ENCODE measurements around the gene HMGB1.
"Not testable (repeated sequence)": the region's sequence is repeated elsewhere in the genome, so short reads cannot be mapped to it uniquely, and the experiment has no call there.

HMGB1 gene

GRCh38 chr13:30465343-30465592, 468 bp downstream of the HMGB1 start:
- DNase-seq: no peak

DNA sequence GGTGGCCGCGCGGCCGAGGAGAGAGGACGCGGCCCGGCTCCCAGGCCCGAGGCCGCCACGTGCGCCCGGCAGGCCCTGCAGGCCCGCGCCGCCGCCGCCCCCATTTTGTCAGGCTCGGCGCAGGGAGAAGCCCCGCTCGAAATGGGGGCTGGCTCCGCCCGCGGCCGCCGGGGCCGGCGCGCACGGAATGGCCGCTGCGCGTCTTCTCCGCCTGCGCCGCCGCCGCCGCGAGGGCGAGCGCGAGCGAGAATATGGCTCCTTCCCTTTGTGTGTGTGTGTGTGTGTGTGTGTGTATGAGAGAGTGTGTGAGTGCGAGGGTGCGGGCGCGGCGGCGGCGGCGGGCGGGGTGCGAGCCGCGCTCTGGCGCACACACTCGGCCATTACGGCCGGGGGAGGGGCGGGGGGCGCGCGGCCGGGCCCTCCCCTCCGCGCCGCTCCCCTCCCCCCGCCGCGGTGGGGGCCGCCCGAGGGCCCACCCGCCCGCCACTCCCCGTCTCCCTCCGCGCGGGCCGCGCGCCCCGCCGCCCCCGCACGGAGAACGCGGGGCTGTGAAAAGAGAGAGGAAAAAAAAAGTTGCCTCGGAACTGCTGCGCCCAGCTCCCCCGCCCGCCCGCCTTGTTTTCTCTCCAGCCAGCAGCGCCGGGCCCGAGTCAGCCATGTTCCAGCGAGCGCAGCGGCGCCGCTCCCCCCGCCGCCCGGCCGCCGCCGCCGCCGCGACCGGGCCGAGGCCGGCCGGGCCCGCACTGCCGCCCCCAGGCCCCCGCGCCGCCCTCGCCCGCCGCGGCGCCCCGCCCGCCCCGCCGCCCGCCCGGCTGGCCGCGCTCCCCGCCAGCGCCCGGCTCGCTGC, 1.0 kb downstream of the HMGB1 start:
- peak; percentile 31 for DNase-seq

- DNase-seq: no peak
These were observed 1.8 kb downstream of the HMGB1 start for GRCh38 chr13:30463787-30464495.

DNA sequence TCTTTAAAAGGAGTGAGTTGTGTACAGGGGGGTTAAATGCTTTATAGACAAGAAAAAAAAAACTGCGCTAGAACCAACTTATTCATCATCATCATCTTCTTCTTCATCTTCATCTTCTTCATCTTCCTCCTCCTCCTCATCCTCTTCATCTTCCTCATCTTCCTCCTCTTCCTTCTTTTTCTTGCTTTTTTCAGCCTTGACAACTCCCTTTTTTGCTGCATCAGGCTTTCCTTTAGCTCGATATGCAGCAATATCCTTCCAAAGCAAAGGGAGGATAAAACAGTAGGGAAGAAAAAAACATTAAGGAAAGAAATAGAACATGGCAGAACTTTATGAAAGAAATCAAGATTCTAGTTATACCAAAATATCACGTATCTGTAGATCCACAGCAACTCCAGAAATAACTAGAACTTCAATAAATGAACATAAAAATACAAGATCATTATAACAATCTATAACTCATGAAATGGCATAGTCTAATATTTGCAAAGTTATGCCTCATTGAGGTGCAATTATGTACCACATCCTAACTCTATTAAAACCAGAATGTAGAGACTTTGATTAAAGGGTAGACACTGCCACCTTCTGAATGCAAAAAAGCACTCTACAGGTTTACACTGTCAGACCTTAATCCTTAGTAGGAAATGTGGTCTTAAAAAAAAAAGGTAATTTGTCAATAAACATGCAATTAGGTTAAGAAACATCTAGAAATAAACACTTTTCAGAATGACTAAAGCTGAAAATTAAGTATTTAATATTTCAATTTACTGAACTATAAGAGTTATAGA, 4.3 kb downstream of the HMGB1 start:
- not testable (repeated sequence) for DNase-seq

DNA sequence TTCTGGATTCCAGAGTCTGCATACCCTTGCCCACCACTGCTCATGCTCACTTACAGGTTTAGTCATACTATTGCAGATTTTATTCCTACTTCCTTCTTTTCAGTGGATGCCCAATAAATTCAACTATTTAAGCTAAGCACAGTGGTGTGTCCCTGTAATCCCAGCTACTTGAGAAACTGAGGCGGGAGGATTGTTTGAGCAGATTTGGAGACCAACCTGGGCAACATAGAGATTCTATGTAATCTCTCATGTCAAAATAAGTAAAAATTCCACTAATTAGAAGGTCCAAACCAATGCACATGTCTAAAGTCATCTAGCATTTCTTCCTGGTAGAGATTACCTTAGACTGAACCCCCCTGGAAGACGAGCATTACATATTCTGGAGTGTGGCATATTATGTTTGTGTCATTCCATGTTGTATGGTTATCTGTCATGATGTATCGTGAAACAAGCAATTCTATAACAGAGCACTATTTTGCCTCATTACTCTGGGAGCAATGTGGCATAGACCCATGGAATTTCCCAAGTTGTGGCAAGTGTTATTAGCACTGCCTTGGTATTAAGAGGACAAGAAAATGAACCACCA, 8.3 kb downstream of the HMGB1 start:
- no peak for DNase-seq

GRCh38 chr13:30456290-30456689, 9.4 kb downstream of the HMGB1 start:
- no peak for DNase-seq

DNA sequence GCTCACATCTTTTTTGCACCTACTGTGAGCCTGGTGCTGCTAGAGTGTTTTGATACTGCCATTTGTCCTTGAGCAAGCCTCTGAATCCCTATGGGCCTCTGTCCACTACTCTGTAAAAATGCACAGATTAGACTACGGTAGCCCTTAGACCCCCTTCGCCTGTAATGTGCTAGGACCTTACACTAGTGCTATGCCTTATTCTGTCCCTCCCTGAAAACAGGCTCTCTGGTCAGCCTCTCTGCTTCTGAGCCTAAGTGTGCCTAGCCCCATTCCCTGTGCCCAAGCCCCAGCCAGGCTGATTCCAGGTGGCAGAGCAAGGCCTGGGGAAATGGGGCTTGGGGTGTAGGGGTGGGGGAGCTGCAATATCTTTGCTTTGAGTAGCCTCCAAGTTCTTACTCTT, 10.7 kb downstream of the HMGB1 start:
- DNase-seq: no peak

- no peak for DNase-seq
These were observed 12.0 kb downstream of the HMGB1 start for GRCh38 chr13:30453727-30454126.

DNA sequence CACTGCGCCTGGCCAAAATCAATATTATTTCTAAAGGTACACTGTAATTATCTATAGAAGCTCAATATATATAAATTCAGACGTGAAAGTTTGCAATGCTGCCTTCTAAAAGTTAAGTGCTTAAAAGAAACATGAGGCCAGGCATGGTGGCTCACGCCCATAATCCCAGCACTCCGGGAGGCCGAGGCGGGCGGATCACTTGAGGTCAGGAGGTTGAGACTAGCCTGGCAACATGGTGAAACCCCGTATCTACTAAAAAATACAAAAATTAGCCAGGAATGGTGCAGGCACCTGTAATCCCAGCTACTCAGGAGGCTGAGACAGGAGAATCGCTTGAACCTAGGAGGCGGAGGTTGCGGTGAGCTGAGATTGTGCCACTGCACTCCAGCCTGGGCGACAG, 14.3 kb downstream of the HMGB1 start:
- DNase-seq: not testable (repeated sequence)

- no peak for DNase-seq
These were observed 15.7 kb downstream of the HMGB1 start for GRCh38 chr13:30450066-30450465.

- DNase-seq: no peak
These were observed 17.3 kb downstream of the HMGB1 start for GRCh38 chr13:30448441-30448840.

GRCh38 chr13:30446126-30446500, 19.6 kb downstream of the HMGB1 start:
- no peak for DNase-seq

DNA sequence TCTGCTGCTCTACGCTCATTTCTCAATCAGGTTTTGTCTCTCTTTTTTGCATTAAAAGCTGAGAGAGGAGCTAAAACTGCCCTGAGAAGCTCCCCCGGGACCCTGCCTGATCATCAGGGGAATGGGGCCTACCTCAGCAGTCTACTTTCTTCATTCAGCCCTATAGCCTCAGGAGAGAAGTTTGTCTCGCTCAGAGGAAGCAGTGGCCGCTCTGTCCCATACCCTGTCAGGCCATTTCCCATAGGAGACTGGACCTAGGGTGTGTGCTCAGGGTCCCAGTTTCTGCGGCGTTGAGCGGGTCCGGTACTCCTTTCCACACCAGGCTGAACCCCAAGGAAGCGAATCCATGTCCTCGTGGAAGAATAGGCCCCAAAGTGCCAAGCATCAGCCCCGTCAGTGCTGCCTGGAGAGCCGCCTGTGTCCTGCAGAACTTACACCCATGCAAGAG, 21.8 kb downstream of the HMGB1 start:
- DNase-seq: no peak

DNA sequence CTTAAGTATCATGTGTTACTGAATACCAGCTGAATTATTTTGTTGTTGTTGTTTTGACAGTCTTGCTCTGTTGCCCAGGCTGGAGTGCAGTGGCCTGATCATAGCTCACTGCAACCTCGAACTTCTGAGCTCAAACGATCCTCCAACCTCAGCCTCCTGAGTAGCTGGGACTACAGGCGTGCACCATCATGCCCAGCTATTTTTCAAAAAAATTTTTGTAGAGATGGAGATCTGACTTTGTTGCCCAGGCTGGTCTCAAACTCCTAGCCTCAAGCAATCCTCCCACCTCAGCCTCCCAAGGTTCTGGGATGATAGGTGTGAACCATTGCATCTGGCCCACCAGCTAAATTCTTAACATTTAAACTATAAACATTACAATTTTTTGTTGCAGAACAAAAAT, 22.2 kb downstream of the HMGB1 start:
- not testable (repeated sequence) for DNase-seq

GRCh38 chr13:30442926-30443325, 22.8 kb downstream of the HMGB1 start:
- no peak for DNase-seq

- no peak for DNase-seq
These were observed 24.6 kb downstream of the HMGB1 start for GRCh38 chr13:30440910-30441703.

GRCh38 chr13:30438286-30438685, 27.4 kb downstream of the HMGB1 start:
- DNase-seq: no peak

GRCh38 chr13:30437177-30437576, 28.6 kb downstream of the HMGB1 start:
- DNase-seq: no peak

DNA sequence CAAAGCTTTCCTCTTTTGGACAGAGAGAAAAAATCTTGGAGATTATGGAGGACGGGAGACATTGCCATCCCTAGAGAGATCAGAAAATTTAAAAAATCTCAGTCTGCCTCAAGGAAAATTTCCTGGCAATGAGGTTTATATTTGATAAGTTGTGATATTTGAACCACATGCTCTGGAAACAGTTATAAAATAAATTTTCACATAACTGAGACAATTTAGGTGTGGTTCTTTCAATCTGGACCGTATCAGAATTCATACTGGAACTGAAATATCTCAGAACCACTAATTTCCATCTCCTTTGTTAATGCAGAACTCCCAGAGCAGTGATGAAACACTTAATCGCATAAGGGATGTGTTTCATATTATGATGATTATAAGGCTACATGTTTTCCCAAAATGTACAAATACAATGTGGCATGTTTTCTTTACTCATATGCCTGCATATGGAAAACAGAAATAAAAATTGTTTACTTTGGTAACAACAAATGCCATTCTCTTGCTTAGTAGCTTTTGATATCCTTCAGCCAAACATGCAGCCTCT, 29.8 kb downstream of the HMGB1 start:
- DNase-seq: no peak

- no peak for DNase-seq
These were observed 34.3 kb downstream of the HMGB1 start for GRCh38 chr13:30431269-30431940.
